HUES64 (cell line): Measurements from ENCODE around the gene KCTD15.

Experiments
- H3K27ac ChIP-seq: 2 replicates; pipeline ENCODE4 v1.7.0; 2013; ENCODE audit warnings: low read depth, low read length, inconsistent platforms
- H3K27me3 ChIP-seq: 2 replicates; pipeline ENCODE4 v1.6.1; 2013; ENCODE audit warnings: mild to moderate bottlenecking, low read length; ENCODE audit not compliant: insufficient read depth
- H3K36me3 ChIP-seq: 2 replicates; pipeline ENCODE4 v1.6.1; 2013; ENCODE audit warnings: mild to moderate bottlenecking, low read length; ENCODE audit not compliant: insufficient read depth
- H3K4me1 ChIP-seq: 2 replicates; pipeline ENCODE4 v1.6.1; 2013; ENCODE audit warnings: mild to moderate bottlenecking, low read length, moderate library complexity; ENCODE audit not compliant: insufficient read depth
- H3K4me3 ChIP-seq: 2 replicates; pipeline ENCODE4 v1.5.1; 2013; ENCODE audit warnings: mild to moderate bottlenecking, low read length, moderate library complexity
- H3K9ac ChIP-seq: 2 replicates; pipeline ENCODE4 v1.6.1; 2013; ENCODE audit warnings: mild to moderate bottlenecking, low read depth, low read length
- H3K9me3 ChIP-seq: 2 replicates; pipeline ENCODE4 v1.6.1; 2013; ENCODE audit warnings: low read depth, low read length; ENCODE audit not compliant: insufficient read depth
- WGBS: fragments of 150-250, 120-280 bp; methylation state at CpG from one replicate; pipeline ENCODE4 v1.1.7; 2013; ENCODE audit warnings: missing lambda C conversion rate; 5-methylcytosine and 5-hydroxymethylcytosine counted together

KCTD15 gene

GRCh38 chr19:33832633-33833032 is 36.0 kb downstream of the KCTD15 start:
- Histone ChIP-seq H3K36me3 (no peaks in the 10 kb centered on the region), H3K9me3 (no peaks in the 10 kb centered on the region), H3K4me3 (no peak overlapping the region), H3K27ac (no peak overlapping the region), H3K9ac (no peak overlapping the region), H3K27me3 (no peaks in the 10 kb centered on the region), H3K4me1 (no peaks in the 10 kb centered on the region)
- WGBS, result 83% methylated on average over 7 of the region's 7 CpGs

GRCh38 chr19:33840382-33840781 is 43.7 kb downstream of the KCTD15 start:
- no peaks in the 10 kb centered on the region for H3K4me1 ChIP-seq
- H3K27ac ChIP-seq, result no peak overlapping the region
- no peaks in the 10 kb centered on the region for H3K9me3 ChIP-seq
- no peaks in the 10 kb centered on the region for H3K36me3 ChIP-seq
- 91% methylated on average over 3 of the region's 4 CpGs for WGBS
- H3K4me3 ChIP-seq, result no peak overlapping the region
- no peaks in the 10 kb centered on the region for H3K27me3 ChIP-seq
- H3K9ac ChIP-seq, result no peak overlapping the region

- WGBS, result 76% methylated on average over 3 of the region's 4 CpGs
- Histone ChIP-seq H3K4me3 (no peak overlapping the region), H3K9me3 (no peaks in the 10 kb centered on the region), H3K9ac (no peak overlapping the region), H3K27me3 (no peaks in the 10 kb centered on the region), H3K27ac (no peak overlapping the region), H3K36me3 (no peaks in the 10 kb centered on the region), H3K4me1 (no peaks in the 10 kb centered on the region)
Measured at GRCh38 chr19:33840783-33841182, 44.1 kb downstream of the KCTD15 start.

GRCh38 chr19:33841685-33842084 is 45.0 kb downstream of the KCTD15 start:
- WGBS, result 90% methylated on average over 5 of the region's 5 CpGs
- H3K36me3 ChIP-seq, result no peaks in the 10 kb centered on the region

GRCh38 chr19:33844478-33844877 is 47.8 kb downstream of the KCTD15 start:
- no peak overlapping the region for H3K4me3 ChIP-seq
- H3K27me3 ChIP-seq, result no peaks in the 10 kb centered on the region
- H3K9me3 ChIP-seq, result no peaks in the 10 kb centered on the region
- no peak overlapping the region for H3K27ac ChIP-seq
- 81% methylated on average over 2 of the region's 3 CpGs for WGBS
- H3K9ac ChIP-seq, result no peak overlapping the region
- no peaks in the 10 kb centered on the region for H3K4me1 ChIP-seq
- H3K36me3 ChIP-seq, result no peaks in the 10 kb centered on the region

More at GRCh38 chr19:33841685-33842084, 45.0 kb downstream of the KCTD15 start:
- H3K9me3 ChIP-seq, result no peaks in the 10 kb centered on the region
- no peak overlapping the region for H3K27ac ChIP-seq
- no peaks in the 10 kb centered on the region for H3K4me1 ChIP-seq
- no peak overlapping the region for H3K4me3 ChIP-seq
- no peaks in the 10 kb centered on the region for H3K27me3 ChIP-seq
- no peak overlapping the region for H3K9ac ChIP-seq

GRCh38 chr19:33845498-33845897 is 48.8 kb downstream of the KCTD15 start:
- H3K4me1 ChIP-seq, result no peaks in the 10 kb centered on the region
- H3K36me3 ChIP-seq, result no peaks in the 10 kb centered on the region
- H3K9me3 ChIP-seq, result no peaks in the 10 kb centered on the region
- H3K27ac ChIP-seq, result no peak overlapping the region
- 94% methylated on average over 1 of the region's 2 CpGs for WGBS
- H3K4me3 ChIP-seq, result no peak overlapping the region
- no peak overlapping the region for H3K9ac ChIP-seq
- H3K27me3 ChIP-seq, result no peaks in the 10 kb centered on the region

GRCh38 chr19:33849551-33850147 is 53.0 kb downstream of the KCTD15 start:
- 95% methylated on average over 5 of the region's 5 CpGs for WGBS
- Histone ChIP-seq H3K9me3 (no peaks in the 10 kb centered on the region), H3K9ac (no peak overlapping the region), H3K27me3 (no peaks in the 10 kb centered on the region), H3K27ac (no peak overlapping the region), H3K4me1 (no peaks in the 10 kb centered on the region), H3K4me3 (no peak overlapping the region), H3K36me3 (no peaks in the 10 kb centered on the region)

- Histone ChIP-seq H3K9ac (no peak overlapping the region), H3K27ac (no peak overlapping the region), H3K9me3 (no peaks in the 10 kb centered on the region), H3K4me1 (no peaks in the 10 kb centered on the region), H3K27me3 (no peaks in the 10 kb centered on the region), H3K4me3 (no peak overlapping the region), H3K36me3 (no peaks in the 10 kb centered on the region)
- 96% methylated on average over 17 of the region's 17 CpGs for WGBS
Measured at GRCh38 chr19:33859016-33859415, 62.3 kb downstream of the KCTD15 start.

GRCh38 chr19:33860312-33861090 is 63.8 kb downstream of the KCTD15 start:
- no peak overlapping the region for H3K4me3 ChIP-seq
- H3K9ac ChIP-seq, result no peak overlapping the region
- no peaks in the 10 kb centered on the region for H3K27me3 ChIP-seq
- no peaks in the 10 kb centered on the region for H3K9me3 ChIP-seq
- 93% methylated on average over 9 of the region's 10 CpGs for WGBS
- H3K36me3 ChIP-seq, result no peaks in the 10 kb centered on the region
- no peaks in the 10 kb centered on the region for H3K4me1 ChIP-seq
- no peak overlapping the region for H3K27ac ChIP-seq

- Histone ChIP-seq H3K9me3 (no peaks in the 10 kb centered on the region), H3K27ac (no peak overlapping the region)
- WGBS, result 92% methylated on average over 3 of the region's 3 CpGs
Measured at GRCh38 chr19:33861950-33862349, 65.3 kb downstream of the KCTD15 start.

GRCh38 chr19:33862981-33863380 is 66.3 kb downstream of the KCTD15 start:
- Histone ChIP-seq H3K4me1 (peaks cover 4% of the 10 kb centered on the region), H3K9me3 (no peaks in the 10 kb centered on the region), H3K36me3 (no peaks in the 10 kb centered on the region), H3K4me3 (no peak overlapping the region), H3K9ac (no peak overlapping the region), H3K27me3 (no peaks in the 10 kb centered on the region), H3K27ac (no peak overlapping the region)
- 81% methylated on average over 4 of the region's 4 CpGs for WGBS

More at GRCh38 chr19:33861950-33862349, 65.3 kb downstream of the KCTD15 start:
- no peaks in the 10 kb centered on the region for H3K27me3 ChIP-seq
- H3K4me1 ChIP-seq, result no peaks in the 10 kb centered on the region
- H3K36me3 ChIP-seq, result no peaks in the 10 kb centered on the region
- H3K9ac ChIP-seq, result no peak overlapping the region
- no peak overlapping the region for H3K4me3 ChIP-seq
